PC-9 (cell line): ENCODE data around the gene ATP13A3. TPM values are rescaled to one million over a fixed set of nuclear protein-coding genes. Genes with fewer than 3 reads are reported as not detected.
A peak's percentile ranks its signal among the peaks of the same experiment; 100 is the strongest.

Experiments
- BruUV-seq: library from RNA; stranded (reverse); fragments of 400-500 nt; replicated peaks from 2 replicates; lab custom pipeline; 2021; lab: Mats Ljungman, UMichigan
- CTCF ChIA-PET: fragments of 300-600 bp; sonication (Branson Sonifier 250); formaldehyde crosslinking; loops from one replicate; lab custom pipeline; 2022; ENCODE audit warnings: antibody characterized with exemption; lab: Charles Lee
- POLR2A ChIA-PET: fragments of 300-600 bp; sonication (Branson Sonifier 250); formaldehyde crosslinking; loops from one replicate; lab custom pipeline; 2022; ENCODE audit warnings: antibody characterized with exemption; ENCODE audit not compliant: unreplicated experiment; lab: Charles Lee
- DNase-seq, 2 experiments: peaks; one replicate each; pipeline versions ENCODE4 v3.0.0 to v3.0.0-alpha.2; 2015 to 2022; ENCODE audit warnings: mixed read lengths in 1 of 2
- H2AFZ ChIP-seq: fragments of 200-600 bp; sonication (generic); 2 replicates; pipeline ENCODE4 v1.8.1; 2017; ENCODE audit warnings: antibody characterized with exemption
- H3F3A ChIP-seq: fragments of 200-600 bp; sonication (generic); 2 replicates; pipeline ENCODE4 v1.8.1; 2017; ENCODE audit warnings: antibody characterized with exemption, mild to moderate bottlenecking, low read depth; ENCODE audit not compliant: insufficient read depth
- H3K27ac ChIP-seq: fragments of 200-600 bp; sonication (generic); 2 replicates; pipeline ENCODE4 v1.6.1; 2016; ENCODE audit warnings: mixed run types
- H3K27me3 ChIP-seq: fragments of 200-600 bp; sonication (generic); 2 replicates; pipeline ENCODE4 v1.6.1; 2016; ENCODE audit warnings: low read depth, mixed run types; ENCODE audit not compliant: insufficient read depth
- H3K36me3 ChIP-seq: fragments of 200-600 bp; sonication (generic); 2 replicates; pipeline ENCODE4 v1.6.1; 2016; ENCODE audit warnings: low read depth, mixed run types
- H3K4me1 ChIP-seq: fragments of 200-600 bp; sonication (generic); replicated peaks from 2 replicates; pipeline ENCODE4 v1.6.1; 2016; ENCODE audit warnings: mixed run types; ENCODE audit not compliant: insufficient read depth
- H3K4me2 ChIP-seq: fragments of 200-600 bp; sonication (generic); 2 replicates; pipeline ENCODE4 v1.6.1; 2017; ENCODE audit warnings: mixed run types
- H3K4me3 ChIP-seq: fragments of 200-600 bp; sonication (generic); 2 replicates; pipeline ENCODE4 v1.6.1; 2016; ENCODE audit warnings: mixed run types
- H3K79me2 ChIP-seq: fragments of 200-600 bp; sonication (generic); 2 replicates; pipeline ENCODE4 v1.6.1; 2017; ENCODE audit warnings: low read depth, mixed run types
- H3K9me2 ChIP-seq: fragments of 200-600 bp; sonication (generic); 2 replicates; pipeline ENCODE4 v1.8.1; 2017; ENCODE audit warnings: mild to moderate bottlenecking; ENCODE audit not compliant: insufficient read depth
- H3K9me3 ChIP-seq: fragments of 200-600 bp; sonication (generic); 2 replicates; pipeline ENCODE4 v1.8.1; 2016; ENCODE audit warnings: low read depth; ENCODE audit not compliant: insufficient read depth
- H4K20me1 ChIP-seq: fragments of 200-600 bp; sonication (generic); 2 replicates; pipeline ENCODE4 v1.8.1; 2017; ENCODE audit not compliant: insufficient read depth
- CTCF ChIP-seq: fragments of 200-600 bp; sonication (generic); conservative IDR thresholded peaks from 2 replicates; pipeline ENCODE4 v1.6.1; 2017; ENCODE audit warnings: mixed run types, antibody characterized with exemption, mild to moderate bottlenecking, moderate library complexity
- EZH2 ChIP-seq: fragments of 200-600 bp; sonication (generic); IDR thresholded peaks from 2 replicates; pipeline ENCODE4 v1.8.0; 2017; ENCODE audit warnings: antibody characterized with exemption, low read depth
- intact Hi-C: fragments of 100-400 bp; cut with micrococcal nuclease; formaldehyde crosslinking; loops from one replicate; pipeline ENCODE4 v1.10.0; 2022; ENCODE audit not compliant: unreplicated experiment
- total RNA-seq: library from RNA; stranded (reverse); gene quantifications from 2 replicates; pipeline ENCODE4 v1.2.3, GENCODE V29; 2021

Gene ATP13A3
- total RNA-seq, 1 experiment from 2014 or later, result 242 TPM

GRCh38 chr3:194374935-194375334 lies 111.9 kb downstream of the ATP13A3 start:
- H3F3A ChIP-seq, result no peaks in the 10 kb centered on the region; the same call in 1 of the 2 replicates
- H3K4me2 ChIP-seq, result no peak overlapping the region
- no peak for DNase-seq
- POLR2A ChIA-PET, result no interaction called here
- H3K79me2 ChIP-seq, result no peaks in the 10 kb centered on the region
- H3K27me3 ChIP-seq, result peaks cover 36% of the 10 kb centered on the region
- H3K27ac ChIP-seq, result no peak overlapping the region
- CTCF ChIA-PET, result no interaction called here
- intact Hi-C loops, result no loop called here
- no peaks in the 10 kb centered on the region for H3K4me1 ChIP-seq
- TF ChIP-seq EZH2, result no peak
- H3K9me3 ChIP-seq, result no peaks in the 10 kb centered on the region
- no peaks in the 10 kb centered on the region for H3K9me2 ChIP-seq
- H4K20me1 ChIP-seq, result no peaks in the 10 kb centered on the region
- no peak overlapping the region for H2AFZ ChIP-seq
- H3K36me3 ChIP-seq, result no peaks in the 10 kb centered on the region
- no TSS peak for BruUV-seq
- no peak overlapping the region for H3K4me3 ChIP-seq

GRCh38 chr3:194373899-194374298 lies 112.9 kb downstream of the ATP13A3 start:
- intact Hi-C loops, result no loop called here
- Histone ChIP-seq H3K79me2 (no peaks in the 10 kb centered on the region), H3K4me3 (no peak overlapping the region), H3K4me2 (no peak overlapping the region), H3K4me1 (no peaks in the 10 kb centered on the region), H2AFZ (no peak overlapping the region), H4K20me1 (no peaks in the 10 kb centered on the region), H3F3A (no peaks in the 10 kb centered on the region; the same call in 1 of the 2 replicates), H3K27me3 (peaks cover 39% of the 10 kb centered on the region), H3K9me2 (no peaks in the 10 kb centered on the region), H3K36me3 (no peaks in the 10 kb centered on the region), H3K9me3 (no peaks in the 10 kb centered on the region), H3K27ac (no peak overlapping the region)
- BruUV-seq, result no TSS peak
- TF ChIP-seq EZH2, result no peak
- TF ChIP-seq CTCF, result no peak
- CTCF ChIA-PET, result interaction anchor here (0.5 kb wide), 1 partner anchor 27 kb away, joined by 5 read pairs; no protein-coding TSS in a partner anchor
- DNase-seq, result no peak
- POLR2A ChIA-PET, result interaction anchor here (0.6 kb wide), 1 partner anchor 13 kb away, joined by 3 read pairs; no protein-coding TSS in a partner anchor

- H3K9me3 ChIP-seq, result no peaks in the 10 kb centered on the region
- H3K4me3 ChIP-seq, result no peak overlapping the region
- no peak overlapping the region for H2AFZ ChIP-seq
- no peaks in the 10 kb centered on the region; the same call in 1 of the 2 replicates for H3F3A ChIP-seq
- no peaks in the 10 kb centered on the region for H3K4me1 ChIP-seq
- H3K27me3 ChIP-seq, result peaks cover 47% of the 10 kb centered on the region
- no peaks in the 10 kb centered on the region for H3K36me3 ChIP-seq
- H4K20me1 ChIP-seq, result no peaks in the 10 kb centered on the region
- H3K79me2 ChIP-seq, result no peaks in the 10 kb centered on the region
- ChIA-PET POLR2A (interaction anchor here (0.6 kb wide), 1 partner anchor 231 kb away, joined by 5 read pairs; no protein-coding TSS in a partner anchor), CTCF (no interaction called here)
- intact Hi-C loops, result no loop called here
- TF ChIP-seq CTCF, result no peak
- TF ChIP-seq EZH2, result no peak
- no peak overlapping the region for H3K4me2 ChIP-seq
- BruUV-seq, result no TSS peak
- no peak overlapping the region for H3K27ac ChIP-seq
- no peak for DNase-seq
- H3K9me2 ChIP-seq, result no peaks in the 10 kb centered on the region
Measured at GRCh38 chr3:194373028-194373427, 113.8 kb downstream of the ATP13A3 start.

GRCh38 chr3:194370753-194371152 lies 116.0 kb downstream of the ATP13A3 start:
- Histone ChIP-seq H3K36me3 (no peaks in the 10 kb centered on the region), H4K20me1 (no peaks in the 10 kb centered on the region), H3K4me1 (no peaks in the 10 kb centered on the region), H3K9me3 (no peaks in the 10 kb centered on the region), H3F3A (no peaks in the 10 kb centered on the region; the same call in 1 of the 2 replicates), H3K4me3 (no peak overlapping the region), H3K79me2 (no peaks in the 10 kb centered on the region), H3K9me2 (no peaks in the 10 kb centered on the region), H3K4me2 (no peak overlapping the region), H2AFZ (no peak overlapping the region), H3K27me3 (peaks cover 55% of the 10 kb centered on the region), H3K27ac (no peak overlapping the region)
- ChIA-PET POLR2A (no interaction called here), CTCF (no interaction called here)
- DNase-seq, result peak in 1 of 2 experiments; percentile 22
- intact Hi-C loops, result no loop called here
- no TSS peak for BruUV-seq
- TF ChIP-seq CTCF (no peak), EZH2 (no peak)
